GM12872 (cell line): Measurements from ENCODE around the gene IGFBP7.

Source experiments
- CTCF ChIP-seq: IDR thresholded peaks from 3 replicates; pipeline ENCODE4 v1.5.1; 2011; ENCODE audit warnings: low read depth, mild to moderate bottlenecking, low read length, moderate library complexity; ENCODE audit not compliant: insufficient read depth

The IGFBP7 gene

DNA sequence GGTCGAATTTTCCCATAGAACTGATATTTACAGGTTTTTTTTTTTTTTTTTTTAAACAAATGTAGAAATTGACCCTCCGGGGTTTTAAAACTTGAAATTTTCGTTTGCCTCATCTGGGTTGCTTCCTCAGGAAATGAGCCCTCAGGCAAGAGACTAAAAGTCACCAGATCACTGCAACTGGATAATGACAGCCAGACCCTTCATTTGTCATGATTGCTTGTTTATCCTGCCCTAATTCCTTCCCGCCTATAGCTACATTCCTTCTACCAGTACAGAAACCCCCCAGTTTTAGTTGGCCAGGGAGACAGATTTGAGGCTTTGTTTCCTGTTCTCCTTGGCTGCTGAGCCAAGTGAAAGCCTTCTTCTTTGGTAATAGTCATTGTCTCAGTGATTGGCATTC lies 44.0 kb upstream of the IGFBP7 start:
- TF ChIP-seq CTCF, result no peak

GRCh38 chr4:57153207-57153606 lies 43.0 kb upstream of the IGFBP7 start:
- no peak for TF ChIP-seq CTCF

- TF ChIP-seq CTCF, result no peak
Measured at GRCh38 chr4:57151481-57151880, 41.3 kb upstream of the IGFBP7 start.

DNA sequence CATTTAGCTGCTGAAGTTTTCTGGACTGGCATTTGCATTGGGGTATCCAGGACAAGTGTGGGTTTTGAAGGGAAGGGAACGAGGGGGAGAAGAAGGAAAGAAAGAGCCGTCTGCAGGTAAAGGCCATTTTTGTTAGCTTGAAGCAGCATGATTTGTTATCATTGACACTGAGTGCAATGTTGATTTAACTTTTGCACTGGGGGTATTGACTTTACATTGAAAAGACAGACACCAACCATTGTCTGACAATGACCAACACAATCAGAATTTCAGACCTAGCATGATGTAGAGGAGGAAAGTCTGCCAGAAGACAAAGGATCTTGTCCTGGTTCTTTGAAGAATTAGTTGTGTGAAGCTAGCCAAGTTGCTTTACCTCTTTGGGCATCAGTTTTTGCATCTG lies 39.6 kb upstream of the IGFBP7 start:
- no peak for TF ChIP-seq CTCF

DNA sequence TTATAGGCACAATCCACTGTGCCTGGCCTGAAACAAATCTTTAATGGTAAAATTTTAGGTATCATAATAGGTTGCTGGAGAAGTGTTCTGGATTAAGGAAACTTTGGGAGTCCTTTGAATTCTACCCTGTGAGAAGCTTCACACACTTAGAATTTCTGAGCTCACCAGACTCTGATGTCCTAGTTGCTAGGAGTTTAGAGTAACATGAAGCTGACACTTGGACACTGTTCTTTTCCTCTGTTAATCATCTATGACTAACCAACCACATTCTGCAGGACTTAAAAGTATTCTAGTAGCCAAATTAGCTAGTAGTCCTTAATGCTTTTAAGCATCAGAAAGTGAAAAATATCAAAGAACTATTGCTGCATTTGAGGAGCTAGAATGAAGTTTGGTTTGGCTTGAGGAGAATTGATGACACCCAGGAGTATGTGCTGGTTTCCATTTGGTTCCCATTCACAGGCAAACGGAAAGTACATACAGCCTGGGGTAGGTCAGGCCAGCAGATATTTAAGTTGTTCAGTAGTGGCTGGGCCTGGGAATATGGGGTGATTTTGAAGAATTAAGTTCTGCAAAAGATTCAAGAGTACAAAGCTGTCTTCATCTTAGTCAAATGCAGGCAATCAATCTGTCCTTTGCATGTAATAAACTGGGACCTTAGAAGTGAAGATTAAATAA lies 38.8 kb upstream of the IGFBP7 start:
- TF ChIP-seq CTCF, result no peak

- TF ChIP-seq CTCF, result no peak
Measured at GRCh38 chr4:57148177-57148576, 38.0 kb upstream of the IGFBP7 start.

GRCh38 chr4:57147335-57148060 lies 37.3 kb upstream of the IGFBP7 start:
- no peak for TF ChIP-seq CTCF
